Endothelial cell of umbilical vein (primary cell): ENCODE results near the gene NBL1. TPM values are rescaled to one million over a fixed set of nuclear protein-coding genes. Genes with fewer than 3 reads are reported as not detected.

Source experiments
- BruUV-seq: library from RNA; stranded (reverse); fragments of 400-500 nt; replicated peaks from 2 replicates; lab custom pipeline; 2021; lab: Mats Ljungman, UMichigan
- CTCF ChIA-PET: fragments of 300-600, 350-600 bp; sonication (Branson Sonifier 250); formaldehyde crosslinking; loops from one replicate; lab custom pipeline; 2021; ENCODE audit warnings: antibody characterized with exemption, inconsistent platforms; lab: Charles Lee
- POLR2A ChIA-PET: fragments of 300-600, 350-600 bp; sonication (Branson Sonifier 250); formaldehyde crosslinking; loops from one replicate; lab custom pipeline; 2021; ENCODE audit warnings: antibody characterized with exemption, inconsistent platforms; lab: Charles Lee
- DNase-seq: peaks from one replicate; pipeline ENCODE4 v3.0.0-alpha.2; 2011; ENCODE audit warnings: low read depth, low spot score
- FAIRE-seq: peaks from 2 replicates; lab custom pipeline; 2011; peaks lifted over from hg19 to GRCh38; lab: Jason Lieb, UNC
- H2AFZ ChIP-seq: 2 replicates; pipeline ENCODE4 v1.6.0; 2012; ENCODE audit warnings: low read depth, low read length, control low read depth, inconsistent platforms
- H3K27ac ChIP-seq: 2 replicates; pipeline ENCODE4 v1.5.1; 2011; ENCODE audit warnings: low read depth, mild to moderate bottlenecking, control low read depth, low read length, moderate library complexity; ENCODE audit not compliant: insufficient read depth
- H3K27me3 ChIP-seq, 2 experiments: 2 replicates each; pipeline versions ENCODE4 v1.6.0 to v1.6.1; 2011; ENCODE audit warnings: low read length in 2 of 2, mixed read lengths in 1 of 2; ENCODE audit not compliant: control insufficient read depth in 2 of 2, insufficient read depth in 2 of 2
- H3K36me3 ChIP-seq, 2 experiments: 2 replicates in 1 of 2; 3 replicates in 1 of 2; pipeline ENCODE4 v1.5.1; 2011; ENCODE audit warnings: low read length in 2 of 2, mild to moderate bottlenecking in 1 of 2, moderate library complexity in 1 of 2; ENCODE audit not compliant: control insufficient read depth in 2 of 2, insufficient read depth in 2 of 2; ENCODE audit errors: extremely low read depth in 1 of 2
- H3K4me1 ChIP-seq: 3 replicates; pipeline ENCODE4 v1.5.1; 2011; ENCODE audit warnings: mild to moderate bottlenecking, low read length; ENCODE audit not compliant: control insufficient read depth, insufficient read depth; ENCODE audit errors: extremely low read depth
- H3K4me2 ChIP-seq: 2 replicates; pipeline ENCODE4 v1.6.1; 2011; ENCODE audit warnings: low read length, control low read depth, mixed read lengths; ENCODE audit not compliant: insufficient read depth
- H3K4me3 ChIP-seq, 3 experiments: fragments of 200-600 bp in 1 of 3; sonication (generic), shearing (Covaris generic) in 1 of 3; replicated peaks in 1 of 3; 2 replicates each; pipeline ENCODE4 v1.5.1; 2011 to 2016; ENCODE audit warnings: control low read depth in 3 of 3, low read length in 3 of 3, mild to moderate bottlenecking in 2 of 3, inconsistent platforms in 1 of 3, low read depth in 1 of 3, moderate library complexity in 1 of 3; ENCODE audit not compliant: insufficient read depth in 1 of 3
- H3K79me2 ChIP-seq: 2 replicates; pipeline ENCODE4 v1.6.0; 2012; ENCODE audit warnings: low read length, inconsistent platforms; ENCODE audit not compliant: control insufficient read depth, insufficient read depth
- H3K9ac ChIP-seq: replicated peaks from 2 replicates; pipeline ENCODE3; 2011; ENCODE audit warnings: low read length, control low read depth; ENCODE audit not compliant: insufficient read depth; ENCODE audit errors: extremely low read depth
- H3K9me1 ChIP-seq: replicated peaks from 3 replicates; pipeline ENCODE4 v1.6.0; 2011; ENCODE audit warnings: mild to moderate bottlenecking, low read length; ENCODE audit not compliant: control insufficient read depth, insufficient read depth; ENCODE audit errors: extremely low read depth
- H3K9me3 ChIP-seq: replicated peaks from 2 replicates; pipeline ENCODE4 v1.5.1; 2012; ENCODE audit warnings: low read length, inconsistent platforms; ENCODE audit not compliant: control insufficient read depth, insufficient read depth
- H4K20me1 ChIP-seq: replicated peaks from 2 replicates; pipeline ENCODE3; 2011; ENCODE audit warnings: mild to moderate bottlenecking, low read length; ENCODE audit not compliant: control insufficient read depth, insufficient read depth; ENCODE audit errors: extremely low read depth
- CTCF ChIP-seq, 2 donors: IDR thresholded peaks; 1 replicate in 1 of 2; 2 replicates in 1 of 2; pipeline ENCODE4 v1.5.1; 2011; ENCODE audit warnings: low read length in 2 of 2, mild to moderate bottlenecking in 2 of 2, moderate library complexity in 2 of 2, control low read depth in 1 of 2, inconsistent platforms in 1 of 2, low read depth in 1 of 2; ENCODE audit not compliant: insufficient read depth in 1 of 2; ENCODE audit errors: extremely low read depth in 1 of 2
- EZH2 ChIP-seq: IDR thresholded peaks from 2 replicates; pipeline ENCODE4 v1.6.1; 2012; ENCODE audit warnings: borderline replicate concordance, low read depth, mild to moderate bottlenecking, moderate library complexity, low read length, inconsistent platforms; ENCODE audit not compliant: severe bottlenecking
- FOS ChIP-seq: IDR thresholded peaks from 2 replicates; pipeline ENCODE4 v1.6.1; 2011; ENCODE audit warnings: mild to moderate bottlenecking, low read length, moderate library complexity, borderline replicate concordance; ENCODE audit not compliant: insufficient read depth
- GATA2 ChIP-seq: IDR thresholded peaks from 2 replicates; pipeline ENCODE4 v1.7.0; 2011; ENCODE audit warnings: low read depth, mild to moderate bottlenecking, moderate library complexity, mixed read lengths, low read length; ENCODE audit not compliant: insufficient read length, insufficient read depth
- JUN ChIP-seq: IDR thresholded peaks from 2 replicates; pipeline ENCODE4 v1.6.1; 2011; ENCODE audit warnings: borderline replicate concordance, low read depth; ENCODE audit not compliant: insufficient read length, insufficient read depth
- MAX ChIP-seq: IDR thresholded peaks from 2 replicates; pipeline ENCODE4 v1.6.1; 2011; ENCODE audit not compliant: insufficient read depth, insufficient read length
- MYC ChIP-seq: IDR thresholded peaks from one replicate; pipeline ENCODE4 v1.6.1; 2011; ENCODE audit warnings: mild to moderate bottlenecking, low read depth, low read length
- POLR2A ChIP-seq: IDR thresholded peaks from 2 replicates; pipeline ENCODE4 v1.6.1; 2012; ENCODE audit warnings: low read depth, mild to moderate bottlenecking, control low read depth, low read length
- POLR2AphosphoS5 ChIP-seq: IDR thresholded peaks from 2 replicates; pipeline ENCODE4 v1.6.1; 2012; ENCODE audit warnings: low read depth, mild to moderate bottlenecking, control low read depth, low read length, moderate library complexity; ENCODE audit not compliant: insufficient read depth
- dilution Hi-C: fragments of 300-500 bp; cut with MboI; formaldehyde crosslinking; loops from one replicate; pipeline ENCODE4 v1.15.0; 2019; ENCODE audit warnings: low sequenced_read_pairs; ENCODE audit not compliant: extremely low pct_ligation_motif_present
- intact Hi-C: fragments of 100-400 bp; cut with micrococcal nuclease; formaldehyde crosslinking; loops from one replicate; pipeline ENCODE4 v1.10.0; 2022
- polyA plus RNA-seq, 4 experiments: library from polyadenylated mRNA; depleted of rRNA in 3 of 4; stranded (reverse) in 3 of 4; unstranded in 1 of 4; fragments of >200 nt; gene quantifications; 2 replicates each; pipeline versions ENCODE4 v1.2.1 to v1.2.3, GENCODE V29; 2011 to 2012; ENCODE audit warnings: missing spikeins in 1 of 4
- total RNA-seq: library from RNA; stranded (reverse); gene quantifications from 2 replicates; pipeline ENCODE4 v1.2.3, GENCODE V29; 2021

Gene NBL1
- total and polyA plus RNA-seq, 2 donors (not counting 3 experiments of a cell fraction or from before 2014, with no cell fraction given) = 36.2 to 40.5 TPM

DNA sequence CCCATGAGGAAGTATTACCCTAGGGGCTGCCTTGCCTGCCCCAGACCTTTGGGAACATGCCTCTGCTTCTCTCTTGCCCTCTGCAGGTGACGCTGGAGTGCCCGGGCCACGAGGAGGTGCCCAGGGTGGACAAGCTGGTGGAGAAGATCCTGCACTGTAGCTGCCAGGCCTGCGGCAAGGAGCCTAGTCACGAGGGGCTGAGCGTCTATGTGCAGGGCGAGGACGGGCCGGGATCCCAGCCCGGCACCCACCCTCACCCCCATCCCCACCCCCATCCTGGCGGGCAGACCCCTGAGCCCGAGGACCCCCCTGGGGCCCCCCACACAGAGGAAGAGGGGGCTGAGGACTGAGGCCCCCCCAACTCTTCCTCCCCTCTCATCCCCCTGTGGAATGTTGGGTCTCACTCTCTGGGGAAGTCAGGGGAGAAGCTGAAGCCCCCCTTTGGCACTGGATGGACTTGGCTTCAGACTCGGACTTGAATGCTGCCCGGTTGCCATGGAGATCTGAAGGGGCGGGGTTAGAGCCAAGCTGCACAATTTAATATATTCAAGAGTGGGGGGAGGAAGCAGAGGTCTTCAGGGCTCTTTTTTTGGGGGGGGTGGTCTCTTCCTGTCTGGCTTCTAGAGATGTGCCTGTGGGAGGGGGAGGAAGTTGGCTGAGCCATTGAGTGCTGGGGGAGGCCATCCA lies 12.8 kb downstream of the NBL1 start:
- H3K4me2 ChIP-seq = no peak overlapping the region
- CTCF ChIA-PET = interaction anchor here (1.9 kb wide), 1 partner anchor 312 kb away, joined by 5 read pairs; no protein-coding TSS in a partner anchor
- DNase-seq (no peak), FAIRE-seq (no peak)
- no peak overlapping the region for H3K9ac ChIP-seq
- dilution Hi-C loops (no loop called here), intact Hi-C loops (no loop called here)
- H3K9me3 ChIP-seq = no peaks in the 10 kb centered on the region
- POLR2A ChIA-PET = no interaction called here
- H2AFZ ChIP-seq = no peak overlapping the region
- BruUV-seq = no TSS peak
- no peaks in the 10 kb centered on the region for H3K27me3 ChIP-seq
- H4K20me1 ChIP-seq = no peaks in the 10 kb centered on the region
- H3K4me1 ChIP-seq = peaks cover 10% of the 10 kb centered on the region
- TF ChIP-seq FOS (no peak), CTCF (IDR thresholded peaks at IDR 0.05; ENCODE audit: extremely low read depth in 1 of 2, insufficient read depth in 1 of 2, low read depth in 1 of 2, low read length in 2 of 2) (no peak), POLR2AphosphoS5 (no peak), MYC (no peak), GATA2 (no peak), POLR2A (no peak), EZH2 (no peak), JUN (no peak), MAX (no peak)
- H3K79me2 ChIP-seq = no peaks in the 10 kb centered on the region
- no peak overlapping the region for H3K27ac ChIP-seq
- H3K4me3 ChIP-seq = no peak overlapping the region
- H3K9me1 ChIP-seq = no peaks in the 10 kb centered on the region
- H3K36me3 ChIP-seq = no peaks in the 10 kb centered on the region
